ENCODE data around the gene NKIRAS1.

Gene NKIRAS1

DNA sequence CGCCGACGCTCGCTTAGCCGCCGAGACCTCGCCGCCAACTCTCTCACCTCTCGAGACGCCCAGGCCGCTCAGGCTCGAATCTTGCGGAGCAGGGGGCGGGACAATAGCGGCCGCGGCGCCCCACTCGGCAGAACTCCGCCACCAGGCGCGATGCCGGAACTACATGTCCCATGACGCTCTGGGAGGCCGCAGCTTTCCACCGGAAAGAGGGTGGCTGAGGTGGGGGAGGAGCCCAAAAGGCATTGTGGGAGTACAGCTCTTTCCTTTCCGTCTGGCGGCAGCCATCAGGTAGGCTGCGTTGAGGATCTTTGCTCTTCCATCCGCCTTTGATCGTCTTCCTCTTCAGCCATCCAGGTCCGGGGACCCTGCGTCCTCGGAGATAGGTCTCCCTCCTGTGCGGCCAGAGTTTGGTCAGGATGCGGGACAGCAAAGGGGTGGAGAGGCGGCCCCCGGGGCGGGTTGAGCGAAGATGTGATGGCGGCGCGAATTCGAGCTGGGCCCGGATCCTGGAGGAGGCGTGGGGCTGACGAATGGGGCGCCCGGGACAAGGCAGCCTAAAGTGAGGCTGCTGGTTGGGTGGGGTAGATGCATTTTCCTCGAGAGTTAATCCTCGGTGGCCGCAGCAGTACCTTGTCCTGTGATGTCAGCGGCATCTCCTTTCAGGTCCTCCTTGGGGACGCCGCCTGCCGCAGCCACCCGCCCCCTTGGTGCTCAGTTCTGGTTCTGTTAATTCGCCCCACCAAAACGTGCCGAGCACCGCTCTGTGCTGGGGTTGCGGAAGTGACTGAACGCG, at the start of gene NKIRAS1, which contains the start of gene RPL15:
Gene NKIRAS1, minus strand, starts transcription at position 105 of the 793 bp plus-strand sequence. CDS start 6,086 bp downstream, outside the sequence.
Gene RPL15, plus strand, starts transcription at position 247 of the 793 bp plus-strand sequence. CDS start 728 bp downstream, outside the sequence.
- Histone ChIP-seq H3K9ac (ENCODE audit: low read depth in 1 of 2, low read length in 2 of 2) (peak within 1 kb of the TSS; percentile 94 to 99), H3K36me3 (ENCODE audit: control insufficient read depth in 1 of 2, insufficient read depth in 2 of 2, low read length in 2 of 2) (peaks cover 15 to 28% of the 10 kb centered on the region in 2 donors), H3K27ac (ENCODE audit: low read depth, low read length) (peak within 1 kb of the TSS; percentile 88), H3K4me3 (ENCODE audit: low read depth in 1 of 2, low read length in 2 of 2) (peak within 1 kb of the TSS; percentile 97 to 98), H3K4me1 (ENCODE audit: control insufficient read depth in 1 of 2, insufficient read depth in 2 of 2, low read length in 2 of 2) (peaks cover 21 to 27% of the 10 kb centered on the region in 2 donors), H3K27me3 (ENCODE audit: control insufficient read depth in 1 of 2, insufficient read depth in 2 of 2, low read length in 2 of 2) (no peaks in the 10 kb centered on the region), H3K9me3 (ENCODE audit: control insufficient read depth in 1 of 2, low read length in 2 of 2) (no peaks in the 10 kb centered on the region)

DNA sequence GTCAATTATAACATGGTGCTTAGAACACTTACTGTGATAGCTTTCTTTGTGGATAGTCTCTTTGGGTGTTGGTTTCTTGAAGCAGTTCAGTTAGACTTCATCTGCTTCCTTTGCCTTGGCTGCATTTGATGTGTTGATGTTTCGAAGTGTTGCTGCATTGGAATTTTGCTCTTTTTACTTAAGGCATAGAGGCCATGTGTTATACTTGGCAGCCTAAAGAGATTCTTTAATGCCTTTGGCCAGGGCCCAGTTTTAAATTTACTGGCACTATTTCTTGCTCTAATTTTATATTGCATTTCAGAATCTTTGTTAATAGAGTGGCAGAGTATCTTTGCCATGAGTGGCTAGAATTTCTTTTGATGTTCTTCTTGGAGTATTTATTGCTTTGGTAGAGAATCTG, 49.5 kb upstream of the NKIRAS1 start:
- H3K27ac ChIP-seq (ENCODE audit: low read depth, low read length): no peak overlapping the region
- H3K9ac ChIP-seq (ENCODE audit: low read depth in 1 of 2, low read length in 2 of 2): no peak overlapping the region
- H3K4me1 ChIP-seq (ENCODE audit: control insufficient read depth in 1 of 2, insufficient read depth in 2 of 2, low read length in 2 of 2): no peaks in the 10 kb centered on the region

GRCh38 chr3:23964537-23965235, 47.9 kb upstream of the NKIRAS1 start:
- Histone ChIP-seq H3K9me3 (ENCODE audit: control insufficient read depth in 1 of 2, low read length in 2 of 2) (no peaks in the 10 kb centered on the region), H3K9ac (ENCODE audit: low read depth in 1 of 2, low read length in 2 of 2) (no peak overlapping the region), H3K4me1 (ENCODE audit: control insufficient read depth in 1 of 2, insufficient read depth in 2 of 2, low read length in 2 of 2) (no peaks in the 10 kb centered on the region), H3K4me3 (ENCODE audit: low read depth in 1 of 2, low read length in 2 of 2) (no peak overlapping the region), H3K36me3 (ENCODE audit: control insufficient read depth in 1 of 2, insufficient read depth in 2 of 2, low read length in 2 of 2) (peaks cover 28 to 56% of the 10 kb centered on the region in 2 donors), H3K27ac (ENCODE audit: low read depth, low read length) (no peak overlapping the region), H3K27me3 (ENCODE audit: control insufficient read depth in 1 of 2, insufficient read depth in 2 of 2, low read length in 2 of 2) (no peaks in the 10 kb centered on the region)

More for the DNA sequence above, 49.5 kb upstream of the NKIRAS1 start:
- Histone ChIP-seq H3K4me3 (ENCODE audit: low read depth in 1 of 2, low read length in 2 of 2) (no peak overlapping the region), H3K27me3 (ENCODE audit: control insufficient read depth in 1 of 2, insufficient read depth in 2 of 2, low read length in 2 of 2) (no peaks in the 10 kb centered on the region), H3K36me3 (ENCODE audit: control insufficient read depth in 1 of 2, insufficient read depth in 2 of 2, low read length in 2 of 2) (peaks cover 28 to 40% of the 10 kb centered on the region in 2 donors), H3K9me3 (ENCODE audit: control insufficient read depth in 1 of 2, low read length in 2 of 2) (no peaks in the 10 kb centered on the region)

- peaks cover 16 to 41% of the 10 kb centered on the region in 2 donors for H3K36me3 ChIP-seq (ENCODE audit: control insufficient read depth in 1 of 2, insufficient read depth in 2 of 2, low read length in 2 of 2)
- H3K4me1 ChIP-seq (ENCODE audit: control insufficient read depth in 1 of 2, insufficient read depth in 2 of 2, low read length in 2 of 2): no peaks in the 10 kb centered on the region
- H3K9ac ChIP-seq (ENCODE audit: low read depth in 1 of 2, low read length in 2 of 2): no peak overlapping the region
- H3K4me3 ChIP-seq (ENCODE audit: low read depth in 1 of 2, low read length in 2 of 2): no peak overlapping the region
- H3K27ac ChIP-seq (ENCODE audit: low read depth, low read length): no peak overlapping the region
- H3K9me3 ChIP-seq (ENCODE audit: control insufficient read depth in 1 of 2, low read length in 2 of 2): no peaks in the 10 kb centered on the region
- H3K27me3 ChIP-seq (ENCODE audit: control insufficient read depth in 1 of 2, insufficient read depth in 2 of 2, low read length in 2 of 2): no peaks in the 10 kb centered on the region
These were observed 45.1 kb upstream of the NKIRAS1 start for GRCh38 chr3:23961913-23962312.

DNA sequence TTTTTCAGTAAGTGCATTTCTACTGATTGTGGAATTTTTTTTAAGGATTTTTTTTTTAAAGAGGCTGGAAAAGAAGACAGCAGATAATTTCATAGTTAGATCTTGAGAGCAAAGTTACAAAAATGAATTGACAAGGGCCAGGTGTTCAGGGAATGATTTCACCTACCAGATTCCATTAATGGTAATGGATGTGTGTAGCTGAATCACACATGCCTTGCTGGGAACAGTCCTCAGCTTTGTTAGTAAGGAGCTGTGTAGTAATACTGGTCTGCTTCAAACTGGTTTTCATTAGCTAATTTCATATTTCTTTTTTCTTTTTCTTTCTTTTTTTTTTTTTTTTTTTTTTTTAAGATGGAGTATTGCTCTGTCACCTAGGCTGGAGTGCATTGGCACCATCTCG, 44.3 kb upstream of the NKIRAS1 start:
- H3K9me3 ChIP-seq (ENCODE audit: control insufficient read depth in 1 of 2, low read length in 2 of 2): no peaks in the 10 kb centered on the region
- H3K4me3 ChIP-seq (ENCODE audit: low read depth in 1 of 2, low read length in 2 of 2): no peak overlapping the region
- H3K4me1 ChIP-seq (ENCODE audit: control insufficient read depth in 1 of 2, insufficient read depth in 2 of 2, low read length in 2 of 2): no peaks in the 10 kb centered on the region
- H3K36me3 ChIP-seq (ENCODE audit: control insufficient read depth in 1 of 2, insufficient read depth in 2 of 2, low read length in 2 of 2): peaks cover 13 to 46% of the 10 kb centered on the region in 2 donors
- no peak overlapping the region for H3K9ac ChIP-seq (ENCODE audit: low read depth in 1 of 2, low read length in 2 of 2)
- no peaks in the 10 kb centered on the region for H3K27me3 ChIP-seq (ENCODE audit: control insufficient read depth in 1 of 2, insufficient read depth in 2 of 2, low read length in 2 of 2)
- H3K27ac ChIP-seq (ENCODE audit: low read depth, low read length): no peak overlapping the region

DNA sequence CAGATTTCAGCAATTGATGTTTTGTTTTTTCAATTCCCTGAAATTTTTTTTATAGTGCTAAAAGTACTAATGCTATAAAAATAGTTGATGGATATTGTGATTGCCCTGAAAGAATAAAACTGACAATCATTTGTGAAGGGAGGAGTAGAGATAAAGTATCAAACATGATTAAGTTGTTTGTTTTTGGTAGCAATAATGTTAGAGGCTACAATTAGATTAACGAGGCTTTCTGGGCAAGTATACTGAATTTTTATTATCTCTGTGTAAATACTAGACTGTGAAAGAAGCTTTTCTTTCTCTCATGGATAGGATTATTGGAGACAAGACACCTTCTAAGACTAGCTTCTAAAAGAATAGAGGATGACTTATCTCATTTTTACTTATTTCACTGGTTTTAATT, 43.9 kb upstream of the NKIRAS1 start:
- H3K4me3 ChIP-seq (ENCODE audit: low read depth in 1 of 2, low read length in 2 of 2): no peak overlapping the region
- no peaks in the 10 kb centered on the region for H3K27me3 ChIP-seq (ENCODE audit: control insufficient read depth in 1 of 2, insufficient read depth in 2 of 2, low read length in 2 of 2)
- H3K9me3 ChIP-seq (ENCODE audit: control insufficient read depth in 1 of 2, low read length in 2 of 2): no peaks in the 10 kb centered on the region
- no peak overlapping the region for H3K27ac ChIP-seq (ENCODE audit: low read depth, low read length)
- peaks cover 9 to 42% of the 10 kb centered on the region in 2 donors for H3K36me3 ChIP-seq (ENCODE audit: control insufficient read depth in 1 of 2, insufficient read depth in 2 of 2, low read length in 2 of 2)
- H3K4me1 ChIP-seq (ENCODE audit: control insufficient read depth in 1 of 2, insufficient read depth in 2 of 2, low read length in 2 of 2): no peaks in the 10 kb centered on the region
- no peak overlapping the region for H3K9ac ChIP-seq (ENCODE audit: low read depth in 1 of 2, low read length in 2 of 2)

GRCh38 chr3:23959135-23959900, 42.5 kb upstream of the NKIRAS1 start:
- H3K9ac ChIP-seq (ENCODE audit: low read depth in 1 of 2, low read length in 2 of 2): no peak overlapping the region
- H3K27ac ChIP-seq (ENCODE audit: low read depth, low read length): no peak overlapping the region
- H3K36me3 ChIP-seq (ENCODE audit: control insufficient read depth in 1 of 2, insufficient read depth in 2 of 2, low read length in 2 of 2): peaks cover 13 to 42% of the 10 kb centered on the region in 2 donors
- H3K4me1 ChIP-seq (ENCODE audit: control insufficient read depth in 1 of 2, insufficient read depth in 2 of 2, low read length in 2 of 2): no peaks in the 10 kb centered on the region
- no peaks in the 10 kb centered on the region for H3K27me3 ChIP-seq (ENCODE audit: control insufficient read depth in 1 of 2, insufficient read depth in 2 of 2, low read length in 2 of 2)
- H3K9me3 ChIP-seq (ENCODE audit: control insufficient read depth in 1 of 2, low read length in 2 of 2): no peaks in the 10 kb centered on the region
- no peak overlapping the region for H3K4me3 ChIP-seq (ENCODE audit: low read depth in 1 of 2, low read length in 2 of 2)

- Histone ChIP-seq H3K36me3 (ENCODE audit: control insufficient read depth in 1 of 2, insufficient read depth in 2 of 2, low read length in 2 of 2) (peaks cover 4 to 33% of the 10 kb centered on the region in 2 donors), H3K4me3 (ENCODE audit: low read depth in 1 of 2, low read length in 2 of 2) (no peak overlapping the region), H3K27me3 (ENCODE audit: control insufficient read depth in 1 of 2, insufficient read depth in 2 of 2, low read length in 2 of 2) (no peaks in the 10 kb centered on the region), H3K9me3 (ENCODE audit: control insufficient read depth in 1 of 2, low read length in 2 of 2) (no peaks in the 10 kb centered on the region), H3K27ac (ENCODE audit: low read depth, low read length) (no peak overlapping the region), H3K9ac (ENCODE audit: low read depth in 1 of 2, low read length in 2 of 2) (no peak overlapping the region), H3K4me1 (ENCODE audit: control insufficient read depth in 1 of 2, insufficient read depth in 2 of 2, low read length in 2 of 2) (peaks cover 4 to 5% of the 10 kb centered on the region in 2 donors)
These were observed 39.9 kb upstream of the NKIRAS1 start for GRCh38 chr3:23956701-23957100.

DNA sequence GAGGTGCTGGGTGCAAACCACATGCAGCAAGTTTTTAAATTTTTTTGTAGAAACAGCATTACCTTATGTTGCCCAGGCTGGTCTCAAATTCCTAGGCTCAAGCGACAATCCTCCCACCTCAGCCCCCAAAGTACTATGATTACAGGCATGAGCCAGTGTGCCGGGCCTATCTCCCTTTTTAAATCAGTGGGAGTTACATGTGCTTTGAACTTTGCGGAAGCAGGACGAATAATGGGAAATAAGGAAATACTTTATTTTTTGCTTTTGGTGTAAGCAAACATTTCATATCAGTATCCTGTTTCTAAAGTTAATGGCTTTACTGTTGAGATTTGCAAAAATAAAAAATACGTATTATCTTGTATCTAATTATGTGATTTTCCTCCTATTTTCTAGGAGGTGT, 37.4 kb upstream of the NKIRAS1 start:
- no peak overlapping the region for H3K4me3 ChIP-seq (ENCODE audit: low read depth in 1 of 2, low read length in 2 of 2)
- H3K27me3 ChIP-seq (ENCODE audit: control insufficient read depth in 1 of 2, insufficient read depth in 2 of 2, low read length in 2 of 2): no peaks in the 10 kb centered on the region
- H3K4me1 ChIP-seq (ENCODE audit: control insufficient read depth in 1 of 2, insufficient read depth in 2 of 2, low read length in 2 of 2): peaks cover 13 to 21% of the 10 kb centered on the region in 2 donors
- peaks cover 4 to 12% of the 10 kb centered on the region in 2 donors for H3K36me3 ChIP-seq (ENCODE audit: control insufficient read depth in 1 of 2, insufficient read depth in 2 of 2, low read length in 2 of 2)
- H3K9me3 ChIP-seq (ENCODE audit: control insufficient read depth in 1 of 2, low read length in 2 of 2): no peaks in the 10 kb centered on the region
- H3K27ac ChIP-seq (ENCODE audit: low read depth, low read length): no peak overlapping the region
- H3K9ac ChIP-seq (ENCODE audit: low read depth in 1 of 2, low read length in 2 of 2): no peak overlapping the region

Data from duodenal mucosa (tissue), 2 donors.